Osteocyte (in vitro differentiated cells): ENCODE data around the gene MRPL34. TPM values are rescaled to one million over a fixed set of nuclear protein-coding genes. Genes with fewer than 3 reads are reported as not detected.
A peak's percentile ranks its signal among the peaks of the same experiment; 100 is the strongest.

Experiments used
- DNase-seq: peaks from one replicate; pipeline ENCODE4 v3.0.0; 2021; ENCODE audit warnings: mixed read lengths; ENCODE audit not compliant: unreplicated experiment; ENCODE audit errors: extremely low spot score
- H3K27ac Mint-ChIP-seq: one replicate; pipeline ENCODE4 v1.8.0; 2021; ENCODE audit warnings: mild to moderate bottlenecking, mixed read lengths; ENCODE audit not compliant: unreplicated experiment
- H3K27me3 Mint-ChIP-seq: one replicate; pipeline ENCODE4 v1.8.0; 2021; ENCODE audit warnings: mixed read lengths; ENCODE audit not compliant: unreplicated experiment
- H3K36me3 Mint-ChIP-seq: one replicate; pipeline ENCODE4 v1.8.0; 2021; ENCODE audit warnings: mixed read lengths; ENCODE audit not compliant: unreplicated experiment
- H3K4me1 Mint-ChIP-seq: one replicate; pipeline ENCODE4 v1.8.0; 2021; ENCODE audit warnings: mixed read lengths; ENCODE audit not compliant: unreplicated experiment
- H3K4me3 Mint-ChIP-seq: one replicate; pipeline ENCODE4 v1.8.0; 2021; ENCODE audit warnings: mild to moderate bottlenecking, moderate library complexity, mixed read lengths; ENCODE audit not compliant: unreplicated experiment
- H3K9me3 Mint-ChIP-seq: one replicate; pipeline ENCODE4 v1.8.0; 2021; ENCODE audit warnings: mixed read lengths; ENCODE audit not compliant: unreplicated experiment
- CTCF ChIP-seq: fragments of 200-600 bp; sonication (generic); IDR thresholded peaks from 2 replicates; pipeline ENCODE4 v1.5.0; 2021; ENCODE audit warnings: antibody characterized with exemption, mild to moderate bottlenecking, moderate library complexity
- long read RNA-seq: library from polyadenylated mRNA; unstranded; transcript quantifications from one replicate; pipeline ENCODE4 v2.0.0, GENCODE V29; 2021
- total RNA-seq: library from RNA; stranded (reverse); gene quantifications from 2 replicates; pipeline ENCODE4 v1.2.1, GENCODE V29; 2021

Gene MRPL34
- total RNA-seq = 66.9 and 78.8 TPM in 2 replicates
- long read RNA-seq, transcript MRPL34-201 (2 exons, 968 nt) = major isoform, 24 of 28 reads
- long read RNA-seq, partial matches to known transcripts = 0 of 28 reads
- long read RNA-seq, other reads (novel, unspliced or antisense) = 0 of 28 reads

- H3K36me3 Mint-ChIP-seq = no peaks in the 10 kb centered on the region
- TF ChIP-seq CTCF = peak; percentile 77
- H3K9me3 Mint-ChIP-seq = no peaks in the 10 kb centered on the region
- peak within 1 kb of the TSS; percentile 85 for H3K4me3 Mint-ChIP-seq
- peaks cover 42% of the 10 kb centered on the region for H3K4me1 Mint-ChIP-seq
- H3K27ac Mint-ChIP-seq = peak within 1 kb of the TSS; percentile 88
- peak; percentile 99 for DNase-seq
- no peaks in the 10 kb centered on the region for H3K27me3 Mint-ChIP-seq
These were observed at the start of gene MRPL34 for GRCh38 chr19:17305517-17306284. TSS of gene MRPL34 (plus strand) at chr19:17305872. CDS start at chr19:17305893, 21 bp downstream.

GRCh38 chr19:17256130-17256529, 49.5 kb upstream of the MRPL34 start:
- DNase-seq = no peak
- TF ChIP-seq CTCF = no peak
- Mint-ChIP-seq H3K27me3 (peaks cover 4% of the 10 kb centered on the region), H3K27ac (no peak overlapping the region), H3K9me3 (no peaks in the 10 kb centered on the region), H3K4me1 (peaks cover 8% of the 10 kb centered on the region), H3K4me3 (no peak overlapping the region), H3K36me3 (no peaks in the 10 kb centered on the region)

GRCh38 chr19:17259118-17259780, 46.4 kb upstream of the MRPL34 start:
- Mint-ChIP-seq H3K4me3 (no peak overlapping the region), H3K27ac (no peak overlapping the region), H3K4me1 (peaks cover 8% of the 10 kb centered on the region), H3K27me3 (peaks cover 4% of the 10 kb centered on the region), H3K36me3 (no peaks in the 10 kb centered on the region), H3K9me3 (no peaks in the 10 kb centered on the region)
- DNase-seq = no peak
- no peak for TF ChIP-seq CTCF

GRCh38 chr19:17259934-17260333, 45.7 kb upstream of the MRPL34 start:
- Mint-ChIP-seq H3K36me3 (no peaks in the 10 kb centered on the region), H3K27ac (no peak overlapping the region), H3K4me1 (peaks cover 5% of the 10 kb centered on the region), H3K4me3 (no peak overlapping the region), H3K27me3 (peaks cover 4% of the 10 kb centered on the region), H3K9me3 (no peaks in the 10 kb centered on the region)
- no peak for DNase-seq
- no peak for TF ChIP-seq CTCF

- H3K9me3 Mint-ChIP-seq = no peaks in the 10 kb centered on the region
- no peaks in the 10 kb centered on the region for H3K36me3 Mint-ChIP-seq
- H3K27ac Mint-ChIP-seq = no peak overlapping the region
- peak; percentile 94 for DNase-seq
- no peak overlapping the region for H3K4me3 Mint-ChIP-seq
- H3K27me3 Mint-ChIP-seq = peaks cover 2% of the 10 kb centered on the region
- TF ChIP-seq CTCF = peak; percentile 95
- H3K4me1 Mint-ChIP-seq = no peaks in the 10 kb centered on the region
These were observed 44.8 kb upstream of the MRPL34 start for GRCh38 chr19:17260842-17261325.
